IMR-90 (cell line): ENCODE results near the gene ASAP2.
A peak's percentile ranks its signal among the peaks of the same experiment; 100 is the strongest.

Source experiments
- CEBPB ChIP-seq: IDR thresholded peaks from 2 replicates; pipeline ENCODE4 v1.6.1; 2012; ENCODE audit warnings: low read depth, low read length, improper control_type of control experiment
- CTCF ChIP-seq: conservative IDR thresholded peaks from 2 replicates; pipeline ENCODE4 v1.5.1; 2012; ENCODE audit warnings: mild to moderate bottlenecking, low read depth, low read length, improper control_type of control experiment
- ELK1 ChIP-seq: fragments of 150-350 bp; IDR thresholded peaks from 2 replicates; pipeline ENCODE4 v1.6.1; 2016; ENCODE audit warnings: low read depth, mild to moderate bottlenecking, low read length, moderate library complexity, borderline replicate concordance
- RFX5 ChIP-seq: IDR thresholded peaks from 2 replicates; pipeline ENCODE4 v1.8.0; 2012; ENCODE audit warnings: low read depth, mild to moderate bottlenecking, low read length, moderate library complexity

GRCh38 chr2:9360110-9360509, 153.5 kb downstream of the ASAP2 start:
- 0 out of 2 replicates have a peak, but pooled peaks have one; percentile 6 for TF ChIP-seq CEBPB
- TF ChIP-seq RFX5 = no peak
- TF ChIP-seq ELK1 = no peak
- no peak for TF ChIP-seq CTCF
